CD4-positive, alpha-beta T cell treated with Interleukin-6 for 4 hours (primary cell): Measurements from ENCODE around the gene FAAP100.
"Not testable (repeated sequence)": the region's sequence is repeated elsewhere in the genome, so short reads cannot be mapped to it uniquely, and the experiment has no call there.

ENCODE experiments used
- DNase-seq: peaks from one replicate; pipeline ENCODE4 v3.0.0-alpha.2; 2020; ENCODE audit warnings: mixed read lengths

The FAAP100 gene

GRCh38 chr17:81537856-81538555 lies 14.1 kb downstream of the FAAP100 start:
- no peak for DNase-seq

GRCh38 chr17:81537343-81537855 lies 14.8 kb downstream of the FAAP100 start:
- peak; percentile 55 for DNase-seq

- no peak for DNase-seq
Observed at GRCh38 chr17:81536299-81537290, 15.6 kb downstream of the FAAP100 start.

- DNase-seq: no peak
Observed at GRCh38 chr17:81535480-81536298, 16.5 kb downstream of the FAAP100 start.

- DNase-seq: no peak
Observed at GRCh38 chr17:81535007-81535328, 17.2 kb downstream of the FAAP100 start.

GRCh38 chr17:81534157-81535006 lies 17.8 kb downstream of the FAAP100 start:
- DNase-seq: no peak

- DNase-seq: no peak
Observed at GRCh38 chr17:81533339-81534141, 18.6 kb downstream of the FAAP100 start.

- DNase-seq: no peak
Observed at GRCh38 chr17:81532490-81533287, 19.5 kb downstream of the FAAP100 start.

GRCh38 chr17:81531998-81532404 lies 20.2 kb downstream of the FAAP100 start:
- DNase-seq: not testable (repeated sequence)

GRCh38 chr17:81531013-81531412 lies 21.1 kb downstream of the FAAP100 start:
- DNase-seq: not testable (repeated sequence)

GRCh38 chr17:81529437-81529803 lies 22.7 kb downstream of the FAAP100 start:
- DNase-seq: no peak

- no peak for DNase-seq
Observed at GRCh38 chr17:81528651-81529436, 23.3 kb downstream of the FAAP100 start.

GRCh38 chr17:81528384-81528650 lies 23.8 kb downstream of the FAAP100 start:
- DNase-seq: no peak

- no peak for DNase-seq
Observed at GRCh38 chr17:81527591-81528383, 24.4 kb downstream of the FAAP100 start, which contains the start of gene FSCN2. Gene FSCN2 (plus strand): TSS chr17:81528377. CDS start chr17:81528532, 155 bp downstream.

- no peak for DNase-seq
Observed at GRCh38 chr17:81526662-81527571, 25.2 kb downstream of the FAAP100 start.

GRCh38 chr17:81524865-81525159 lies 27.3 kb downstream of the FAAP100 start:
- DNase-seq: no peak

- DNase-seq: no peak
Observed at GRCh38 chr17:81524039-81524864, 27.9 kb downstream of the FAAP100 start.
